K562 (cell line): ENCODE measurements around the gene CPNE9.

Experiments used
- DNMT1 ChIP-seq: fragments of 450-650 bp; IDR thresholded peaks from 2 replicates; pipeline ENCODE4 v1.6.1; 2016; ENCODE audit warnings: antibody characterized with exemption, mild to moderate bottlenecking
- MXD1 ChIP-seq: fragments of 250-450 bp; sonication (Bioruptor Pico); IDR thresholded peaks from 2 replicates; pipeline ENCODE4 v1.8.0; 2021; ENCODE audit warnings: borderline replicate concordance, mild to moderate bottlenecking, moderate library complexity; ENCODE audit not compliant: poor library complexity, severe bottlenecking
- MYC ChIP-seq, 2 experiments: fragments of 250-450 bp in 1 of 2; sonication (Bioruptor Pico) in 1 of 2; IDR thresholded peaks; 2 replicates each; pipeline versions ENCODE4 v1.5.1 to v1.6.1; 2012 to 2021; ENCODE audit warnings: low read depth in 2 of 2, borderline replicate concordance in 1 of 2, improper control_type of control experiment in 1 of 2, low read length in 1 of 2, mild to moderate bottlenecking in 1 of 2, moderate library complexity in 1 of 2
- POLR2A ChIP-seq: fragments of 450-650 bp; conservative IDR thresholded peaks from 2 replicates; pipeline ENCODE4 v1.6.1; 2016
- POLR2AphosphoS5 ChIP-seq: IDR thresholded peaks from 2 replicates; pipeline ENCODE4 v1.6.1; 2011; ENCODE audit warnings: mild to moderate bottlenecking, low read depth, low read length, moderate library complexity; ENCODE audit not compliant: control insufficient read depth, insufficient read depth
- ZNF785 ChIP-seq: fragments of 250-450 bp; sonication (Bioruptor Pico); IDR thresholded peaks from 2 replicates; pipeline ENCODE4 v1.4.0; 2020; ENCODE audit warnings: mild to moderate bottlenecking
- TF ChIP-seq, protein P1 (sequence below), 3 experiments: IDR thresholded peaks in 2 of 3; conservative IDR thresholded peaks in 1 of 3; 2 replicates each; pipeline ENCODE4 v1.5.1; 2011 to 2012; ENCODE audit warnings: low read length in 3 of 3, mild to moderate bottlenecking in 3 of 3, control low read depth in 2 of 3, improper control_type of control experiment in 1 of 3, inconsistent platforms in 1 of 3, low read depth in 1 of 3, mixed read lengths in 1 of 3, moderate library complexity in 1 of 3; ENCODE audit not compliant: insufficient read depth in 2 of 3

DNA sequence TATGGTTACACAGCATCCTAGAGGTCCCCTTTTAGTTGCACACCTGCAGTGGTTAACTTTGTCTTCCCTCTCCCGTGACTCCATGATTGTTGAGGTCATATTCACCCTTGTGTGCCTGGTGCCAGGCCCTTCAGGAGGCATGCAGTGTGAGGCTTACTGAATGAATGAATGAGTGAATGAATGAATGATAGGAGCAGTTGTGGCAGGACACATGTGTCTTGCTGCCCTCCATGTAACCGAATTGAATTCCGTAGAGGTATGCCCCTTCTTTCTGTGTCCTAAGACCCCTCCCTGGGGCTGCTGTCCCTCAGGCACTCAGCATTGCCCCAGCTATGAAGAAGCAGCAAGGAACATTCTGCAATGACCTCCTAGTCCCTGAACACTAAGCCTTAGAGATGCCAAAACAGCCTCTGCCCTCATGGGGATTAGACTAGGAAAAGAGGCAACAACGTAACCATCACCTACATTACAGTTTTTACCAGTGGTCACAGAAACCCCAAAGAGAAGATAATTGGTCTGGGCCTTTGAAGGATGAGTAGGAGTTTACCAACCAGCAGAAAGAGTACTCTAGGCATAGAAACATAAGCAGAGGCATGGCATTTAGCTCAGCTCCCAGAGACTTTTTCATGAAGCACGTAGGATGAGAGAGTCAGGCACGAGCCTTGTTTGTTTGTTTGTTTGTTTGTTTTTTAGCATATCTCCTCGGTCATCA, 22.5 kb upstream of the CPNE9 start:
- TF ChIP-seq POLR2A (no peak), DNMT1 (no peak), ZNF785 (no peak), MXD1 (no peak), POLR2AphosphoS5 (no peak), MYC (IDR thresholded peaks at IDR 0.05; ENCODE audit: low read depth, low read length) (no peak), MYC (CRISPR knock-in tag; IDR thresholded peaks at IDR 0.05; ENCODE audit: borderline replicate concordance, low read depth) (no peak)
- TF ChIP-seq, protein P1, sequence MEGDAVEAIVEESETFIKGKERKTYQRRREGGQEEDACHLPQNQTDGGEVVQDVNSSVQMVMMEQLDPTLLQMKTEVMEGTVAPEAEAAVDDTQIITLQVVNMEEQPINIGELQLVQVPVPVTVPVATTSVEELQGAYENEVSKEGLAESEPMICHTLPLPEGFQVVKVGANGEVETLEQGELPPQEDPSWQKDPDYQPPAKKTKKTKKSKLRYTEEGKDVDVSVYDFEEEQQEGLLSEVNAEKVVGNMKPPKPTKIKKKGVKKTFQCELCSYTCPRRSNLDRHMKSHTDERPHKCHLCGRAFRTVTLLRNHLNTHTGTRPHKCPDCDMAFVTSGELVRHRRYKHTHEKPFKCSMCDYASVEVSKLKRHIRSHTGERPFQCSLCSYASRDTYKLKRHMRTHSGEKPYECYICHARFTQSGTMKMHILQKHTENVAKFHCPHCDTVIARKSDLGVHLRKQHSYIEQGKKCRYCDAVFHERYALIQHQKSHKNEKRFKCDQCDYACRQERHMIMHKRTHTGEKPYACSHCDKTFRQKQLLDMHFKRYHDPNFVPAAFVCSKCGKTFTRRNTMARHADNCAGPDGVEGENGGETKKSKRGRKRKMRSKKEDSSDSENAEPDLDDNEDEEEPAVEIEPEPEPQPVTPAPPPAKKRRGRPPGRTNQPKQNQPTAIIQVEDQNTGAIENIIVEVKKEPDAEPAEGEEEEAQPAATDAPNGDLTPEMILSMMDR (IDR thresholded peaks at IDR 0.05 in 2 of 3, conservative IDR thresholded peaks at IDR 0.05 in 1 of 3; ENCODE audit: insufficient read depth in 2 of 3, low read depth in 1 of 3, low read length in 3 of 3) = no peak
